IMR-90 (cell line): ENCODE data around the gene IGF1. TPM values are rescaled to one million over a fixed set of nuclear protein-coding genes. Genes with fewer than 3 reads are reported as not detected.

Experiments
- ATAC-seq: fragments of 200-7000 bp; cut with Tn5 transposase; 2 replicates; pipeline ENCODE4 v1.9.1; 2020; ENCODE audit warnings: low read depth, mild to moderate bottlenecking, moderate library complexity
- BruUV-seq: library from RNA; stranded (reverse); fragments of 400-500 nt; replicated peaks from 2 replicates; lab custom pipeline; 2021; lab: Mats Ljungman, UMichigan
- CTCF ChIA-PET: fragments of 300-600 bp; formaldehyde crosslinking; extraction: SDS; loops from one replicate; lab custom pipeline; 2021; ENCODE audit warnings: antibody characterized with exemption; lab: Yijun Ruan, JAX
- POLR2A ChIA-PET: fragments of 300-600 bp; sonication (Branson Sonifier 250); formaldehyde crosslinking; loops from one replicate; lab custom pipeline; 2022; ENCODE audit warnings: antibody characterized with exemption; ENCODE audit not compliant: unreplicated experiment; lab: Charles Lee
- DNase-seq: peaks from one replicate; pipeline ENCODE4 v3.0.0; 2013
- H2AFZ ChIP-seq: replicated peaks from 2 replicates; pipeline ENCODE3; 2013; ENCODE audit warnings: low read length, mild to moderate bottlenecking; ENCODE audit not compliant: poor library complexity
- H2AK5ac ChIP-seq: 2 replicates; pipeline ENCODE4 v1.6.1; 2013; ENCODE audit warnings: low read depth, low read length, inconsistent platforms
- H2AK9ac ChIP-seq: replicated peaks from 2 replicates; pipeline ENCODE3; 2013; ENCODE audit warnings: mild to moderate bottlenecking, low read depth, low read length, moderate library complexity; ENCODE audit not compliant: poor library complexity
- H2BK120ac ChIP-seq: 2 replicates; pipeline ENCODE4 v1.6.1; 2013; ENCODE audit warnings: low read depth, low read length, inconsistent platforms
- H2BK15ac ChIP-seq: 3 replicates; pipeline ENCODE4 v1.6.1; 2013; ENCODE audit warnings: low read depth, low read length, inconsistent platforms
- H2BK20ac ChIP-seq: 2 replicates; pipeline ENCODE4 v1.6.1; 2013; ENCODE audit warnings: low read depth, mild to moderate bottlenecking, inconsistent platforms, low read length, moderate library complexity
- H2BK5ac ChIP-seq: 2 replicates; pipeline ENCODE4 v1.6.1; 2013; ENCODE audit warnings: mild to moderate bottlenecking, low read depth, low read length, inconsistent platforms; ENCODE audit not compliant: poor library complexity, severe bottlenecking
- H3K14ac ChIP-seq: replicated peaks from 2 replicates; pipeline ENCODE4 v1.6.1; 2013; ENCODE audit warnings: low read depth, low read length, inconsistent platforms
- H3K18ac ChIP-seq: 2 replicates; pipeline ENCODE4 v1.6.1; 2013; ENCODE audit warnings: low read depth, low read length, control low read depth
- H3K23ac ChIP-seq: 2 replicates; pipeline ENCODE4 v1.6.1; 2013; ENCODE audit warnings: low read depth, low read length, inconsistent platforms
- H3K27ac ChIP-seq: 2 replicates; pipeline ENCODE4 v1.5.1; 2013; ENCODE audit warnings: mild to moderate bottlenecking, control low read depth, low read length; ENCODE audit not compliant: insufficient read depth
- H3K27me3 ChIP-seq: 2 replicates; pipeline ENCODE4 v1.6.1; 2013; ENCODE audit warnings: low read length; ENCODE audit not compliant: control insufficient read depth, insufficient read depth
- H3K36me3 ChIP-seq: 2 replicates; pipeline ENCODE4 v1.6.1; 2013; ENCODE audit warnings: low read length, mixed read lengths; ENCODE audit not compliant: control insufficient read depth, insufficient read depth
- H3K4ac ChIP-seq: 2 replicates; pipeline ENCODE4 v1.6.1; 2013; ENCODE audit warnings: low read depth, low read length, inconsistent platforms
- H3K4me1 ChIP-seq: 2 replicates; pipeline ENCODE4 v1.6.1; 2013; ENCODE audit warnings: low read length, mixed read lengths; ENCODE audit not compliant: control insufficient read depth, insufficient read depth
- H3K4me2 ChIP-seq: 2 replicates; pipeline ENCODE4 v1.6.1; 2013; ENCODE audit warnings: low read depth, mild to moderate bottlenecking, control low read depth, low read length, moderate library complexity
- H3K4me3 ChIP-seq: 2 replicates; pipeline ENCODE4 v1.5.1; 2013; ENCODE audit warnings: low read depth, mild to moderate bottlenecking, control low read depth, low read length, moderate library complexity; ENCODE audit not compliant: insufficient read depth
- H3K56ac ChIP-seq: 2 replicates; pipeline ENCODE4 v1.6.1; 2013; ENCODE audit warnings: low read length, inconsistent platforms; ENCODE audit not compliant: insufficient read depth; ENCODE audit errors: extremely low read depth
- H3K79me1 ChIP-seq, 2 experiments: 2 replicates each; pipeline ENCODE4 v1.6.1; 2013; ENCODE audit warnings: low read length in 2 of 2, inconsistent platforms in 1 of 2, low read depth in 1 of 2
- H3K9ac ChIP-seq: 2 replicates; pipeline ENCODE4 v1.6.1; 2013; ENCODE audit warnings: low read depth, low read length, control low read depth
- H3K9me1 ChIP-seq: 2 replicates; pipeline ENCODE4 v1.6.1; 2013; ENCODE audit warnings: low read length, inconsistent platforms; ENCODE audit not compliant: insufficient read depth
- H3K9me3 ChIP-seq: 2 replicates; pipeline ENCODE4 v1.6.1; 2013; ENCODE audit warnings: low read length; ENCODE audit not compliant: control insufficient read depth, insufficient read depth
- H4K20me1 ChIP-seq: 2 replicates; pipeline ENCODE4 v1.6.1; 2013; ENCODE audit warnings: low read length, inconsistent platforms; ENCODE audit not compliant: insufficient read depth
- H4K5ac ChIP-seq: 2 replicates; pipeline ENCODE4 v1.6.1; 2013; ENCODE audit warnings: mild to moderate bottlenecking, low read depth, low read length, control low read depth
- H4K8ac ChIP-seq, 2 experiments: 2 replicates each; pipeline ENCODE4 v1.6.1; 2013; ENCODE audit warnings: low read depth in 2 of 2, low read length in 2 of 2, control low read depth in 1 of 2, inconsistent platforms in 1 of 2
- H4K91ac ChIP-seq: 2 replicates; pipeline ENCODE4 v1.6.1; 2013; ENCODE audit warnings: low read depth, low read length, inconsistent platforms; ENCODE audit not compliant: insufficient read depth
- BHLHE40 ChIP-seq: fragments of 150-350 bp; IDR thresholded peaks from 2 replicates; pipeline ENCODE4 v1.6.1; 2016; ENCODE audit warnings: mild to moderate bottlenecking, low read depth, low read length
- CEBPB ChIP-seq: IDR thresholded peaks from 2 replicates; pipeline ENCODE4 v1.6.1; 2012; ENCODE audit warnings: low read depth, low read length, improper control_type of control experiment
- CHD1 ChIP-seq: IDR thresholded peaks from 2 replicates; pipeline ENCODE4 v1.6.1; 2012; ENCODE audit warnings: low read depth, low read length, improper control_type of control experiment
- CTCF ChIP-seq: conservative IDR thresholded peaks from 2 replicates; pipeline ENCODE4 v1.5.1; 2012; ENCODE audit warnings: mild to moderate bottlenecking, low read depth, low read length, improper control_type of control experiment
- ELK1 ChIP-seq: fragments of 150-350 bp; IDR thresholded peaks from 2 replicates; pipeline ENCODE4 v1.6.1; 2016; ENCODE audit warnings: low read depth, mild to moderate bottlenecking, low read length, moderate library complexity, borderline replicate concordance
- FOS ChIP-seq: fragments of 150-350 bp; IDR thresholded peaks from 2 replicates; pipeline ENCODE4 v1.6.1; 2016; ENCODE audit warnings: low read depth, low read length
- MAFK ChIP-seq: IDR thresholded peaks from 2 replicates; pipeline ENCODE4 v1.6.1; 2012; ENCODE audit warnings: low read depth, low read length, improper control_type of control experiment
- MAZ ChIP-seq: IDR thresholded peaks from 2 replicates; pipeline ENCODE4 v1.6.1; 2012; ENCODE audit warnings: low read depth, mild to moderate bottlenecking, low read length, improper control_type of control experiment, moderate library complexity, borderline replicate concordance
- MXI1 ChIP-seq: IDR thresholded peaks from 2 replicates; pipeline ENCODE4 v1.6.1; 2012; ENCODE audit warnings: low read depth, mild to moderate bottlenecking, low read length, moderate library complexity, borderline replicate concordance
- NFE2L2 ChIP-seq: fragments of 150-350 bp; IDR thresholded peaks from 2 replicates; pipeline ENCODE4 v1.6.1; 2016; ENCODE audit warnings: low read depth, mild to moderate bottlenecking, low read length
- POLR2A ChIP-seq: IDR thresholded peaks from 2 replicates; pipeline ENCODE4 v1.6.1; 2012; ENCODE audit warnings: mild to moderate bottlenecking, low read depth, low read length
- RAD21 ChIP-seq: IDR thresholded peaks from 2 replicates; pipeline ENCODE4 v1.6.1; 2012; ENCODE audit warnings: low read length, improper control_type of control experiment
- RCOR1 ChIP-seq: IDR thresholded peaks from 2 replicates; pipeline ENCODE4 v1.6.1; 2012; ENCODE audit warnings: mild to moderate bottlenecking, low read length, improper control_type of control experiment; ENCODE audit not compliant: insufficient replicate concordance
- RFX5 ChIP-seq: IDR thresholded peaks from 2 replicates; pipeline ENCODE4 v1.8.0; 2012; ENCODE audit warnings: low read depth, mild to moderate bottlenecking, low read length, moderate library complexity
- SMC3 ChIP-seq: fragments of 150-350 bp; IDR thresholded peaks from 2 replicates; pipeline ENCODE4 v1.6.1; 2016; ENCODE audit warnings: low read depth, mild to moderate bottlenecking, antibody characterized with exemption, low read length, moderate library complexity
- USF2 ChIP-seq: fragments of 150-350 bp; IDR thresholded peaks from 2 replicates; pipeline ENCODE4 v1.6.1; 2017; ENCODE audit warnings: mild to moderate bottlenecking, antibody characterized with exemption, low read length, low read depth
- WGBS, 2 experiments: methylation state at CpG; one replicate each; pipeline versions ENCODE4 v1.1.5 to v1.1.7; 2013; ENCODE audit warnings: missing lambda C conversion rate in 2 of 2; ENCODE audit not compliant: insufficient read length in 1 of 2; ENCODE audit errors: extremely low coverage in 2 of 2; 5-methylcytosine and 5-hydroxymethylcytosine counted together
- dilution Hi-C: fragments of 300-500 bp; cut with HindIII; formaldehyde crosslinking; loops from one replicate; pipeline ENCODE4 v1.14.3; 2018; ENCODE audit warnings: low sequenced_read_pairs; ENCODE audit not compliant: unreplicated experiment
- in situ Hi-C: fragments of 300-500 bp; cut with MboI; formaldehyde crosslinking; loops from 3 replicates; pipeline ENCODE4 v1.14.3; 2019; ENCODE audit warnings: low sequenced_read_pairs, inconsistent platforms, mixed read lengths
- intact Hi-C: fragments of 100-400 bp; cut with micrococcal nuclease; formaldehyde crosslinking; loops from 2 replicates; pipeline ENCODE4 v1.10.0; 2022
- polyA plus RNA-seq, 3 experiments: library from polyadenylated mRNA; depleted of rRNA; stranded (reverse); fragments of >200 nt; gene quantifications; 2 replicates each; pipeline ENCODE4 v1.2.3, GENCODE V29; 2012; ENCODE audit warnings: low replicate concordance in 1 of 3
- total RNA-seq: library from RNA; depleted of rRNA; stranded (reverse); fragments of >200 nt; gene quantifications from 2 replicates; pipeline ENCODE4 v1.2.3, GENCODE V29; 2012

The IGF1 gene
- total and polyA plus RNA-seq, 2 of the 4 experiments (the other 2 are of a cell fraction), result under 0.01 to 0.12 TPM

GRCh38 chr12:102394200-102394599 lies 86.2 kb downstream of the IGF1 start:
- Histone ChIP-seq H4K8ac (no peak overlapping the region), H3K4me2 (no peak overlapping the region), H2AK9ac (no peak overlapping the region), H3K4me3 (no peak overlapping the region), H3K36me3 (no peaks in the 10 kb centered on the region), H2BK5ac (no peak overlapping the region), H4K20me1 (no peaks in the 10 kb centered on the region), H2BK120ac (no peak overlapping the region), H3K9me1 (no peaks in the 10 kb centered on the region), H3K56ac (no peak overlapping the region), H2AK5ac (no peak overlapping the region), H2AFZ (no peak overlapping the region), H3K4me1 (0 out of 2 replicates have a peak, but pooled peaks cover 2% of the 10 kb centered on the region), H3K14ac (no peak overlapping the region), H3K4ac (no peak overlapping the region), H3K9ac (no peak overlapping the region), H4K5ac (no peak overlapping the region), H3K27ac (no peak overlapping the region), H2BK15ac (no peak overlapping the region; the same call in 2 of the 3 replicates), H3K27me3 (no peaks in the 10 kb centered on the region), H4K91ac (no peak overlapping the region), H3K18ac (no peak overlapping the region), H3K9me3 (no peaks in the 10 kb centered on the region), H3K79me1 (no peaks in the 10 kb centered on the region), H3K23ac (no peak overlapping the region), H2BK20ac (no peak overlapping the region)
- WGBS, 2 experiments, result no CpG with 5 or more reads among the region's 1 CpG
- dilution Hi-C loops, result no loop called here
- ChIA-PET CTCF (no interaction called here), POLR2A (no interaction called here)
- in situ Hi-C loops, result no loop called here
- TF ChIP-seq MAZ, result no peak
- TF ChIP-seq CTCF, result no peak
- no peak for TF ChIP-seq MXI1
- TF ChIP-seq MAFK, result no peak
- no peak for TF ChIP-seq BHLHE40
- no peak for TF ChIP-seq POLR2A
- TF ChIP-seq USF2, result no peak
- no peak for TF ChIP-seq CEBPB
- TF ChIP-seq ELK1, result no peak
- no peak for TF ChIP-seq SMC3
- no peak for TF ChIP-seq RCOR1
- TF ChIP-seq CHD1, result no peak
- TF ChIP-seq FOS, result no peak
- no peak for TF ChIP-seq NFE2L2
- TF ChIP-seq RFX5, result no peak
- no peak for TF ChIP-seq RAD21
- intact Hi-C loops, result no loop called here
- DNase-seq (no peak), ATAC-seq (no peak)
- BruUV-seq, result no TSS peak
